Tibial nerve (tissue), 3 donors: ENCODE measurements around the gene MYO1D.

ENCODE experiments used
- POLR2A ChIP-seq, 2 donors: fragments of 450-650 bp; IDR thresholded peaks; one replicate each; pipeline ENCODE4 v1.6.1; 2017; ENCODE audit warnings: antibody characterized with exemption in 2 of 2, mild to moderate bottlenecking in 2 of 2, moderate library complexity in 2 of 2
- TF ChIP-seq, protein P1 (sequence below), 5 experiments: fragments of 200-600 bp in 3 of 5; fragments of 450-650 bp in 2 of 5; sonication (generic) in 3 of 5; IDR thresholded peaks; one replicate each; pipeline ENCODE4 v1.5.1; 2016 to 2019; ENCODE audit warnings: antibody characterized with exemption in 5 of 5, mild to moderate bottlenecking in 3 of 5, moderate library complexity in 2 of 5

DNA sequence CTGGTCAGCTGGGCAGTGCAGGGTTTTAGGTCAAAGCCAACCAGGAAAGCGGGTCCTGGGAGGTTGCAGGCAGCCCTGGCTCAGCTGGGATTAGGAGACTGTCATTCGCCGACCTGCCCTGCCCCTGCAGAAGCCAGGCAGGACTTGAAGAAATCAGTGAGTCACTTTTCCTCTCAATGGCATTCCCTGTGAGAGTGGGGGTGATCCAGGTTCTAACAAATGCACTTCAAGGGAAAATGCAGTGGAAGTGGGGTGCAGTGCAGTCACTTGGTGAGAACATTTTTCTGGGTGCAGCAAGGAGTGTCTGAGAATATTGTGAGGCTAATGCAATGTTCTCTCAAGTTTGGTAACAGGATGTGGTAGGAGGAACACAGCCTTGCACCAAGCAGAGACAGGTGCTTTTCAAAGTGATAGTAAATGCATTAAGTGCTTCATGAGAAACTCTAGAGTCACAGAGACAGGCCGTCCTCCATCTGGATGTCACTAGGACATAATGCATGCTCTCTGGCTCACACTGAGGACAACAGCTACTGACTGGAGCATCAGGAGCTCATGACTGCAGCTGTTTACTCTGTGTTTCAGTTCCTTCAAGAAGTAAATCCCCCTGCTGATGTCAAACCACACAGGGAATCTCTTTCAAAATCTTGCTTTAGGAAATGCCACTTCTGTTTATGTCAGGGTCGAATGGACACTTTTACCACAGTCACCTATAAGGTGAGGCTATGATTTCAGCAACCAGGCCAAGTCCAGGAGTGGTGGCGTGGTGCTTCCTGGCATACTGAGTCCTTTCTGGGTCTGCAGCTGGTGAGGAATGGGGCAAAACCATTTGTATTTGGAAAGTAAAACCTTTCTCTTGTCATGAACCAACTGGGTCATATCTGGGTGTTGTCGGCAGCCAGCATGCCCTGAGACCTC, 373.4 kb downstream of the MYO1D start:
- TF ChIP-seq, protein P1, sequence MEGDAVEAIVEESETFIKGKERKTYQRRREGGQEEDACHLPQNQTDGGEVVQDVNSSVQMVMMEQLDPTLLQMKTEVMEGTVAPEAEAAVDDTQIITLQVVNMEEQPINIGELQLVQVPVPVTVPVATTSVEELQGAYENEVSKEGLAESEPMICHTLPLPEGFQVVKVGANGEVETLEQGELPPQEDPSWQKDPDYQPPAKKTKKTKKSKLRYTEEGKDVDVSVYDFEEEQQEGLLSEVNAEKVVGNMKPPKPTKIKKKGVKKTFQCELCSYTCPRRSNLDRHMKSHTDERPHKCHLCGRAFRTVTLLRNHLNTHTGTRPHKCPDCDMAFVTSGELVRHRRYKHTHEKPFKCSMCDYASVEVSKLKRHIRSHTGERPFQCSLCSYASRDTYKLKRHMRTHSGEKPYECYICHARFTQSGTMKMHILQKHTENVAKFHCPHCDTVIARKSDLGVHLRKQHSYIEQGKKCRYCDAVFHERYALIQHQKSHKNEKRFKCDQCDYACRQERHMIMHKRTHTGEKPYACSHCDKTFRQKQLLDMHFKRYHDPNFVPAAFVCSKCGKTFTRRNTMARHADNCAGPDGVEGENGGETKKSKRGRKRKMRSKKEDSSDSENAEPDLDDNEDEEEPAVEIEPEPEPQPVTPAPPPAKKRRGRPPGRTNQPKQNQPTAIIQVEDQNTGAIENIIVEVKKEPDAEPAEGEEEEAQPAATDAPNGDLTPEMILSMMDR (IDR thresholded peaks at IDR 0.05): no peak
- no peak for TF ChIP-seq POLR2A (IDR thresholded peaks at IDR 0.05)
